K562 (cell line): Measurements from ENCODE around the gene SETD7. TPM values are rescaled to one million over a fixed set of nuclear protein-coding genes. Genes with fewer than 3 reads are reported as not detected.

Source experiments
- ATAC-seq: fragments of 200-7000 bp; cut with Tn5 transposase; 3 replicates; pipeline ENCODE4 v1.9.1; 2020; ENCODE audit warnings: moderate library complexity
- BruUV-seq: library from RNA; stranded (reverse); fragments of 400-500 nt; replicated peaks from 2 replicates; lab custom pipeline; 2021; lab: Mats Ljungman, UMichigan
- CTCF ChIA-PET: fragments of 300-600 bp; formaldehyde crosslinking; extraction: SDS; loops from one replicate; lab custom pipeline; 2021; ENCODE audit warnings: low intra/inter-chr PET ratio; lab: Yijun Ruan, JAX
- POLR2A ChIA-PET: fragments of 300-600, 350-650 bp; sonication (Branson Sonifier 250); formaldehyde crosslinking; extraction: SDS; loops from one replicate; lab custom pipeline; 2021; ENCODE audit warnings: antibody characterized with exemption, inconsistent platforms; lab: Yijun Ruan, JAX
- DNase-seq, 4 experiments: peaks; one replicate each; pipeline versions ENCODE4 v3.0.0 to v3.0.0-alpha.2; 2011 to 2018; ENCODE audit warnings: low spot score in 3 of 4, mixed read lengths in 3 of 4; ENCODE audit errors: extremely low read depth in 1 of 4
- FAIRE-seq: peaks from 2 replicates; lab custom pipeline; 2011; peaks lifted over from hg19 to GRCh38; lab: Jason Lieb, UNC
- H2AFZ ChIP-seq: 2 replicates; pipeline ENCODE4 v1.6.0; 2011; ENCODE audit warnings: low read depth, low read length, control low read depth, inconsistent platforms
- H3K27ac ChIP-seq: fragments of 200-600 bp; 3 replicates; pipeline ENCODE4 v1.8.0; 2011; ENCODE audit warnings: low read depth, mild to moderate bottlenecking, control low read depth, inconsistent platforms, low read length, moderate library complexity, mixed read lengths; ENCODE audit errors: extremely low read depth
- H3K27me3 ChIP-seq, 2 experiments: fragments of 300-600 bp in 1 of 2; 2 replicates in 1 of 2; 3 replicates in 1 of 2; pipeline versions ENCODE4 v1.6.0 to v1.8.0; 2011; ENCODE audit warnings: inconsistent platforms in 2 of 2, low read length in 2 of 2, mild to moderate bottlenecking in 1 of 2, mixed read lengths in 1 of 2, moderate library complexity in 1 of 2; ENCODE audit not compliant: control insufficient read depth in 2 of 2, insufficient read depth in 2 of 2
- H3K36me3 ChIP-seq: fragments of 300-600 bp; 3 replicates; pipeline ENCODE4 v1.8.0; 2011; ENCODE audit warnings: mild to moderate bottlenecking, low read length, inconsistent platforms; ENCODE audit not compliant: control insufficient read depth, insufficient read depth
- H3K4me1 ChIP-seq, 2 experiments: fragments of 200-600 bp in 1 of 2; replicated peaks in 1 of 2; 2 replicates in 1 of 2; 3 replicates in 1 of 2; pipeline versions ENCODE4 v1.5.1 to v1.8.0; 2011; ENCODE audit warnings: inconsistent platforms in 2 of 2, low read length in 2 of 2, mild to moderate bottlenecking in 1 of 2, mixed read lengths in 1 of 2, moderate library complexity in 1 of 2; ENCODE audit not compliant: control insufficient read depth in 2 of 2, insufficient read depth in 2 of 2
- H3K4me2 ChIP-seq: 2 replicates; pipeline ENCODE4 v1.6.1; 2011; ENCODE audit warnings: low read length, control low read depth, inconsistent platforms, mixed read lengths; ENCODE audit not compliant: insufficient read depth
- H3K4me3 ChIP-seq: fragments of 200-600 bp; sonication (generic), shearing (Covaris generic); 2 replicates; pipeline ENCODE4 v1.5.1; 2016; ENCODE audit warnings: control low read depth, inconsistent platforms
- H3K79me2 ChIP-seq: fragments of 200-600 bp; 3 replicates; pipeline ENCODE4 v1.8.0; 2011; ENCODE audit warnings: low read length, inconsistent platforms; ENCODE audit not compliant: control insufficient read depth, insufficient read depth
- H3K9ac ChIP-seq, 2 experiments: 2 replicates each; pipeline versions ENCODE4 v1.6.0 to v1.6.1; 2011; ENCODE audit warnings: low read depth in 2 of 2, low read length in 2 of 2, control low read depth in 1 of 2, inconsistent platforms in 1 of 2, mild to moderate bottlenecking in 1 of 2, mixed read lengths in 1 of 2; ENCODE audit not compliant: insufficient read depth in 1 of 2
- H3K9me1 ChIP-seq: one replicate; pipeline ENCODE4 v1.6.0; 2011; ENCODE audit warnings: inconsistent platforms, mild to moderate bottlenecking, low read length, moderate library complexity; ENCODE audit not compliant: control insufficient read depth, insufficient read depth
- H3K9me3 ChIP-seq: replicated peaks from 2 replicates; pipeline ENCODE4 v1.5.1; 2011; ENCODE audit warnings: low read depth, low read length, inconsistent platforms; ENCODE audit not compliant: control insufficient read depth, insufficient read depth
- H4K20me1 ChIP-seq: replicated peaks from 2 replicates; pipeline ENCODE4 v1.6.1; 2011; ENCODE audit warnings: low read length, inconsistent platforms, mixed read lengths; ENCODE audit not compliant: control insufficient read depth, insufficient read depth
- HIVEP1 ChIP-seq: fragments of 250-450 bp; sonication (Bioruptor Pico); IDR thresholded peaks from 2 replicates; pipeline ENCODE4 v1.4.0; 2020; ENCODE audit warnings: mild to moderate bottlenecking
- HMBOX1 ChIP-seq: sonication (generic); IDR thresholded peaks from 2 replicates; pipeline ENCODE4 v1.6.1; 2016
- KLF6 ChIP-seq: fragments of 250-450 bp; sonication (Bioruptor Pico); IDR thresholded peaks from 2 replicates; pipeline ENCODE4 v1.4.0; 2020; ENCODE audit warnings: mild to moderate bottlenecking, moderate library complexity, borderline replicate concordance
- SPI1 ChIP-seq: IDR thresholded peaks from 2 replicates; pipeline ENCODE4 v1.6.1; 2011; ENCODE audit warnings: low read depth, low read length, control low read depth, borderline replicate concordance
- WHSC1 ChIP-seq: IDR thresholded peaks from one replicate; pipeline ENCODE4 v1.6.1; 2012; ENCODE audit warnings: low read length, control low read depth, inconsistent platforms
- ZNF436 ChIP-seq: fragments of 250-450, 450-650 bp; sonication (Bioruptor Pico); formaldehyde crosslinking; IDR thresholded peaks from 2 replicates; pipeline ENCODE4 v1.7.0; 2020; ENCODE audit warnings: mild to moderate bottlenecking
- WGBS: fragments of 100-300 bp; shearing (Covaris generic); methylation state at CpG from one replicate; pipeline ENCODE4 v1.1.6; 2016; ENCODE audit warnings: low coverage, mixed read lengths; ENCODE audit not compliant: insufficient coverage; ENCODE audit errors: missing lambda C conversion rate; 5-methylcytosine and 5-hydroxymethylcytosine counted together
- in situ Hi-C: fragments of 300-500 bp; cut with MboI; formaldehyde crosslinking; loops from 4 replicates; pipeline ENCODE4 v1.15.0; 2018; ENCODE audit warnings: inconsistent platforms, mixed read lengths
- intact Hi-C: fragments of 100-400 bp; cut with micrococcal nuclease; formaldehyde crosslinking; loops from 2 replicates; pipeline ENCODE4 v1.14.2; 2022
- polyA plus RNA-seq, 8 experiments: library from polyadenylated mRNA; depleted of rRNA in 4 of 8; stranded (reverse) in 5 of 8; unstranded in 3 of 8; fragments of >200 nt; fragmentation: Nextera tagmentation in 2 of 8; fragmentation: Illumina TruSeq in 1 of 8; extraction: Ambion mirVana in 2 of 8; extraction: Trizol in 1 of 8; gene quantifications; 2 replicates each; pipeline versions ENCODE4 v1.2.1 to v1.2.3, GENCODE V29; 2011 to 2014; ENCODE audit warnings: inconsistent platforms in 1 of 8, missing spikeins in 1 of 8
- total RNA-seq, 7 experiments: library from RNA; depleted of rRNA in 6 of 7; stranded (reverse); fragments of >200 nt in 6 of 7; fragmentation: Illumina TruSeq in 2 of 7; extraction: Trizol in 2 of 7; gene quantifications; 2 replicates each; pipeline versions ENCODE4 v1.2.1 to v1.2.3, GENCODE V29; 2011 to 2021; ENCODE audit warnings: low replicate concordance in 1 of 7

The SETD7 gene
- total and polyA plus RNA-seq, 9 of the 15 experiments (the other 6 are each of a cell fraction or from before 2014, with no cell fraction given) = 0.37 to 2.4 (median 1.7) TPM

GRCh38 chr4:139599076-139599475, 43.1 kb upstream of the SETD7 start:
- no peak overlapping the region for H3K4me2 ChIP-seq
- BruUV-seq = no TSS peak
- peaks cover 35 to 39% of the 10 kb centered on the region in 2 experiments for H3K27me3 ChIP-seq
- H3K4me1 ChIP-seq = no peaks in the 10 kb centered on the region
- no peaks in the 10 kb centered on the region for H3K79me2 ChIP-seq
- ChIA-PET POLR2A (no interaction called here), CTCF (no interaction called here)
- no peaks in the 10 kb centered on the region for H3K9me3 ChIP-seq
- intact Hi-C loops (no loop called here), in situ Hi-C loops (no loop called here)
- H3K9me1 ChIP-seq = no peaks in the 10 kb centered on the region
- no peaks in the 10 kb centered on the region for H3K36me3 ChIP-seq
- no peak overlapping the region for H2AFZ ChIP-seq
- no peak overlapping the region for H3K4me3 ChIP-seq
- TF ChIP-seq HMBOX1 (peak; percentile 38; the same call in 1 of the 2 replicates), SPI1 (no peak), KLF6 (CRISPR knock-in tag) (no peak), HIVEP1 (CRISPR knock-in tag) (no peak), WHSC1 (no peak), ZNF436 (CRISPR knock-in tag) (no peak)
- no peak for FAIRE-seq
- no peak for ATAC-seq
- WGBS = 0% methylated on average over 3 of the region's 3 CpGs
- no peak overlapping the region for H3K27ac ChIP-seq
- no peak for DNase-seq
- no peaks in the 10 kb centered on the region for H4K20me1 ChIP-seq
- H3K9ac ChIP-seq = no peak overlapping the region
